Natural killer cell (primary cell): Measurements from ENCODE around the gene CD164. TPM values are rescaled to one million over a fixed set of nuclear protein-coding genes. Genes with fewer than 3 reads are reported as not detected.

Source experiments
- ATAC-seq, 3 donors: fragments of 150-1000 bp in 2 of 3; fragments of 200-7000 bp in 1 of 3; cut with Tn5 transposase; 1 replicate in 1 of 3; 2 replicates in 2 of 3; pipeline ENCODE4 v1.10.0; 2021; ENCODE audit warnings: mild to moderate bottlenecking in 2 of 3, moderate library complexity in 2 of 3
- DNase-seq, 2 donors: peaks; one replicate each; pipeline versions ENCODE4 v3.0.0 to v3.0.0-alpha.2; 2013 to 2021; ENCODE audit warnings: mixed read lengths in 1 of 2
- H3K27ac ChIP-seq: one replicate; pipeline ENCODE4 v1.5.1; 2013; ENCODE audit warnings: mild to moderate bottlenecking, low read length
- H3K27me3 ChIP-seq: one replicate; pipeline ENCODE4 v1.6.1; 2013; ENCODE audit warnings: low read length; ENCODE audit not compliant: control insufficient read depth, insufficient read depth
- H3K36me3 ChIP-seq: one replicate; pipeline ENCODE4 v1.6.1; 2013; ENCODE audit warnings: low read length; ENCODE audit not compliant: control insufficient read depth, insufficient read depth
- H3K4me1 ChIP-seq: one replicate; pipeline ENCODE4 v1.6.1; 2013; ENCODE audit warnings: low read length; ENCODE audit not compliant: control insufficient read depth, insufficient read depth
- H3K4me3 ChIP-seq: one replicate; pipeline ENCODE4 v1.5.1; 2013; ENCODE audit warnings: low read length
- H3K9me3 ChIP-seq: one replicate; pipeline ENCODE4 v1.6.1; 2013; ENCODE audit warnings: low read length; ENCODE audit not compliant: control insufficient read depth, insufficient read depth
- H3K27ac Mint-ChIP-seq, 2 donors: one replicate each; pipeline ENCODE4 v1.8.0; 2022; ENCODE audit warnings: mild to moderate bottlenecking in 2 of 2, mixed read lengths in 2 of 2, moderate library complexity in 1 of 2
- H3K27me3 Mint-ChIP-seq, 2 donors: one replicate each; pipeline ENCODE4 v1.8.0; 2022; ENCODE audit warnings: low read depth in 2 of 2, mixed read lengths in 2 of 2
- H3K36me3 Mint-ChIP-seq: one replicate; pipeline ENCODE4 v1.8.0; 2022; ENCODE audit warnings: mixed read lengths
- H3K4me1 Mint-ChIP-seq, 2 donors: one replicate each; pipeline ENCODE4 v1.8.0; 2022; ENCODE audit warnings: mixed read lengths in 2 of 2
- H3K4me3 Mint-ChIP-seq: one replicate; pipeline ENCODE4 v1.8.0; 2022; ENCODE audit warnings: mild to moderate bottlenecking, moderate library complexity, mixed read lengths
- H3K9me3 Mint-ChIP-seq, 2 donors: one replicate each; pipeline ENCODE4 v1.8.0; 2022; ENCODE audit warnings: mixed read lengths in 2 of 2
- WGBS: methylation state at CpG from one replicate; pipeline ENCODE4 v1.1.7; 2013; ENCODE audit warnings: missing lambda C conversion rate; ENCODE audit not compliant: insufficient coverage; 5-methylcytosine and 5-hydroxymethylcytosine counted together
- intact Hi-C: fragments of 100-400 bp; cut with micrococcal nuclease; formaldehyde crosslinking; loops from one replicate; pipeline ENCODE4 v1.14.2; 2022
- total RNA-seq, 4 donors: library from RNA; stranded (reverse); fragments of 120-200 nt in 1 of 4; gene quantifications; one replicate each; pipeline versions ENCODE4 v1.2.3 to v1.2.4, GENCODE V29; 2013 to 2022
- TF ChIP-seq, protein P1 (sequence below): fragments of 200-600 bp; IDR thresholded peaks from one replicate; pipeline ENCODE4 v1.8.0; 2022; ENCODE audit warnings: antibody characterized with exemption

CD164 gene
- total RNA-seq, 3 donors from 2014 or later (not counting 1 experiment from before 2014, with no cell fraction given): 352 to 457 (median 427) TPM

- Histone ChIP-seq H3K27ac (no peak overlapping the region), H3K4me3 (no peak overlapping the region), H3K36me3 (no peaks in the 10 kb centered on the region), H3K9me3 (no peaks in the 10 kb centered on the region), H3K27me3 (no peaks in the 10 kb centered on the region), H3K4me1 (no peaks in the 10 kb centered on the region)
- H3K4me3 Mint-ChIP-seq: no peak overlapping the region
- no peaks in the 10 kb centered on the region for H3K4me1 Mint-ChIP-seq
- intact Hi-C loops: no loop called here
- TF ChIP-seq, protein P1, sequence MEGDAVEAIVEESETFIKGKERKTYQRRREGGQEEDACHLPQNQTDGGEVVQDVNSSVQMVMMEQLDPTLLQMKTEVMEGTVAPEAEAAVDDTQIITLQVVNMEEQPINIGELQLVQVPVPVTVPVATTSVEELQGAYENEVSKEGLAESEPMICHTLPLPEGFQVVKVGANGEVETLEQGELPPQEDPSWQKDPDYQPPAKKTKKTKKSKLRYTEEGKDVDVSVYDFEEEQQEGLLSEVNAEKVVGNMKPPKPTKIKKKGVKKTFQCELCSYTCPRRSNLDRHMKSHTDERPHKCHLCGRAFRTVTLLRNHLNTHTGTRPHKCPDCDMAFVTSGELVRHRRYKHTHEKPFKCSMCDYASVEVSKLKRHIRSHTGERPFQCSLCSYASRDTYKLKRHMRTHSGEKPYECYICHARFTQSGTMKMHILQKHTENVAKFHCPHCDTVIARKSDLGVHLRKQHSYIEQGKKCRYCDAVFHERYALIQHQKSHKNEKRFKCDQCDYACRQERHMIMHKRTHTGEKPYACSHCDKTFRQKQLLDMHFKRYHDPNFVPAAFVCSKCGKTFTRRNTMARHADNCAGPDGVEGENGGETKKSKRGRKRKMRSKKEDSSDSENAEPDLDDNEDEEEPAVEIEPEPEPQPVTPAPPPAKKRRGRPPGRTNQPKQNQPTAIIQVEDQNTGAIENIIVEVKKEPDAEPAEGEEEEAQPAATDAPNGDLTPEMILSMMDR: no peak
- H3K27ac Mint-ChIP-seq: no peak overlapping the region
- ATAC-seq (no peak), DNase-seq (no peak)
- 98% methylated on average over 5 of the region's 5 CpGs for WGBS
- no peaks in the 10 kb centered on the region for H3K36me3 Mint-ChIP-seq
- no peaks in the 10 kb centered on the region for H3K27me3 Mint-ChIP-seq
- no peaks in the 10 kb centered on the region for H3K9me3 Mint-ChIP-seq
Measured at GRCh38 chr6:109316909-109317308, 65.4 kb downstream of the CD164 start.

Other genes starting within 250 kb of the CD164 start
- gene PPIL6, start 58.2 kb upstream of the CD164 start, total RNA-seq: under 1 TPM; 0.28 to 0.70 (median 0.40) TPM
- gene SMPD2, start 58.3 kb upstream of the CD164 start, total RNA-seq: 10 to 100 TPM; 25.0 to 37.3 (median 29.3) TPM
- 100 to 1,000 TPM in 1 of 3 donors, 10 to 100 TPM in 2; 72.4 to 102 (median 81.3) TPM for gene MICAL1, start 73.3 kb upstream of the CD164 start, total RNA-seq
- gene ZBTB24, start 100.8 kb upstream of the CD164 start, total RNA-seq: 10 to 100 TPM in 1 of 3 donors, 1 to 10 TPM in 2; 6.7 to 10.6 (median 8.6) TPM